22Rv1 (cell line): ENCODE data around the gene GAS1.

Experiments
- H3K27ac ChIP-seq: fragments of 450-650 bp; 2 replicates; pipeline ENCODE4 v1.5.1; 2017
- CTCF ChIP-seq: fragments of 450-650 bp; IDR thresholded peaks from 2 replicates; pipeline ENCODE4 v1.5.1; 2017; ENCODE audit warnings: mild to moderate bottlenecking
- ZFX ChIP-seq: fragments of 450-650 bp; IDR thresholded peaks from 2 replicates; pipeline ENCODE4 v1.6.1; 2017; ENCODE audit warnings: antibody characterized with exemption, borderline replicate concordance

GAS1 gene

GRCh38 chr9:86948074-86948929 is 996 bp upstream of the GAS1 start:
- peak overlapping the region; percentile 37 for H3K27ac ChIP-seq
- TF ChIP-seq CTCF (peak; percentile 87), ZFX (no peak)

- TF ChIP-seq CTCF (peak; percentile 20; the same call in 1 of the 2 replicates), ZFX (no peak)
- H3K27ac ChIP-seq: peak overlapping the region; percentile 37
Measured at GRCh38 chr9:86946201-86947145, 833 bp downstream of the GAS1 start.

- peak overlapping the region; percentile 37 for H3K27ac ChIP-seq
- 0 out of 2 replicates have a peak, but pooled peaks have one; percentile 28 for TF ChIP-seq CTCF
- TF ChIP-seq ZFX: no peak
Measured at GRCh38 chr9:86945728-86946200, 1.5 kb downstream of the GAS1 start.

- TF ChIP-seq CTCF (no peak), ZFX (no peak)
- no peak overlapping the region for H3K27ac ChIP-seq
Measured at GRCh38 chr9:86944796-86945727, 2.2 kb downstream of the GAS1 start.

- no peak overlapping the region for H3K27ac ChIP-seq
- no peak for TF ChIP-seq ZFX
- no peak for TF ChIP-seq CTCF
Measured at GRCh38 chr9:86943201-86944113, 3.8 kb downstream of the GAS1 start.
